ENCODE measurements around the gene KMT2C.

- TF ChIP-seq, protein P1, sequence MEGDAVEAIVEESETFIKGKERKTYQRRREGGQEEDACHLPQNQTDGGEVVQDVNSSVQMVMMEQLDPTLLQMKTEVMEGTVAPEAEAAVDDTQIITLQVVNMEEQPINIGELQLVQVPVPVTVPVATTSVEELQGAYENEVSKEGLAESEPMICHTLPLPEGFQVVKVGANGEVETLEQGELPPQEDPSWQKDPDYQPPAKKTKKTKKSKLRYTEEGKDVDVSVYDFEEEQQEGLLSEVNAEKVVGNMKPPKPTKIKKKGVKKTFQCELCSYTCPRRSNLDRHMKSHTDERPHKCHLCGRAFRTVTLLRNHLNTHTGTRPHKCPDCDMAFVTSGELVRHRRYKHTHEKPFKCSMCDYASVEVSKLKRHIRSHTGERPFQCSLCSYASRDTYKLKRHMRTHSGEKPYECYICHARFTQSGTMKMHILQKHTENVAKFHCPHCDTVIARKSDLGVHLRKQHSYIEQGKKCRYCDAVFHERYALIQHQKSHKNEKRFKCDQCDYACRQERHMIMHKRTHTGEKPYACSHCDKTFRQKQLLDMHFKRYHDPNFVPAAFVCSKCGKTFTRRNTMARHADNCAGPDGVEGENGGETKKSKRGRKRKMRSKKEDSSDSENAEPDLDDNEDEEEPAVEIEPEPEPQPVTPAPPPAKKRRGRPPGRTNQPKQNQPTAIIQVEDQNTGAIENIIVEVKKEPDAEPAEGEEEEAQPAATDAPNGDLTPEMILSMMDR (conservative IDR thresholded peaks at IDR 0.05; ENCODE audit: low read length): no peak
- TF ChIP-seq EZH2phosphoT487 (IDR thresholded peaks at IDR 0.05; ENCODE audit: borderline replicate concordance): no peak
Observed at GRCh38 chr7:152105205-152105604, 330.6 kb downstream of the KMT2C start.

Data from Loucy (cell line).